GM21825 (cell line): ENCODE data around the gene ZNF474.

ENCODE experiments used
- ATAC-seq: cut with Tn5 transposase; IDR thresholded peaks from one replicate; pipeline ENCODE4 v1.9.1; 2021; ENCODE audit warnings: mild to moderate bottlenecking, moderate library complexity; ENCODE audit not compliant: unreplicated experiment

Gene ZNF474

DNA sequence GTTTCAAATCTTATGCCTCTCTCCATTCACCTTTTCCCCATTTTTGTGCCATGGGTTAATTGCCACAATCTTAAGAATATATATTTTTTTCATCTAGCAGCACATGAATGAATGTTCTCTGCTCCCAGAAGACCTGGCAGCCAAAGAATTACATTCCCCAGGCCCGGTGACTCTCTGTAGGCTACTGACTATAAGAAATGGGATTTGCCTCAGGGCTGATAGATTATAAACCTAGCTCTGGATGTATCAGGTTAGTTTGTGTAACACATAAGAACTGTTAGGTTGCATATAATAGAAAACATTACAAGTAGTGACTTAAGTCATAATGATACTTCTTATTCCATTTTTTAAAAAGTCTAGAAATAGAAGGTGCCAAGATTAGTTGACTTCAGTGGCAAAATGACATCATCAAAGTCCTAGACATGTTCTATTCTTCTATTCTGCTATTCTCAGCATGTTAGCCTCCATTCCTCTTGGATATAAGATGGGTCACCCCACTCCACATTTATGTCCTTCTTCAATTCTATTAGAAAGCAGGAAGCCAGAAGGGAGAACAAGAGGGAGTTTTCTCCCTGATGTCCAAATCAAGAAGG, 10.9 kb upstream of the ZNF474 start:
- ATAC-seq = no peak

DNA sequence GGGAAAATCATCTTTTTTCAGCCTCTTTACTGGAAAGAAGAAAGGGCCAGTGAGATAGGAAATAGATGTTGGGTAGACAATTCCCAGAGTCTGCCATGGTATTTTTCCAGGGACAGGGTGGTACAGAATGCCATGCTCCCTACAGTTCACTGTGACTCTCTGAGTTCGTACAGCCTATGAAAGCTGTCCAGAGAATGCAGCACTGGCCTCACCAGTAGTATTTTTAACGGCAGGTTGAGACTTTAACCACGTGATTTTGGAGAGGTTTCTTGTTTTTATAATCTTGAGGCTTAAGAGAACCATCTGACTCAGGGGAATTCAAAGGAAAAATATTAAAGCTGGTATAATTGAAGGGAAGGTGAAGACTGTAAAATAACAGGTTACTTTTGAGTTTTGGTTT, 10.1 kb upstream of the ZNF474 start:
- ATAC-seq = no peak

DNA sequence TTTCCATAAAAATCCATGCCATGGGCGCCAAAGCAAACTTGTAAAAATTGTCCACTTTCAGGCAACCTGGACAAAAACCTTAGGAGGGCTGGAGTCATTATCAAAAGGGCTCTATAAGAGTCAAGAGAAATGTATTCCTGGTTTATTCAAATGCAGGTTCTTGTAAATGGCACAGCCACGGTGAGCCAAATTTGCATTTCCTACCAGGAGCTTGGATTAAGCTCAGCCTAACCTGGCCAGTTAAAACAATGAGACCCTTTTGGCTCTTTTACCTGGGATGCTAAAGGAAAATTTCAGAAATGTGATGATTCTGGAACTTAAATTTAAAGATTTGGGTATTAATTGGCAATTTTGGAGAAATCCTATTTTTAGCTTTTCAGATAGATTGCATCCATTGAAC, 8.9 kb upstream of the ZNF474 start:
- no peak for ATAC-seq

DNA sequence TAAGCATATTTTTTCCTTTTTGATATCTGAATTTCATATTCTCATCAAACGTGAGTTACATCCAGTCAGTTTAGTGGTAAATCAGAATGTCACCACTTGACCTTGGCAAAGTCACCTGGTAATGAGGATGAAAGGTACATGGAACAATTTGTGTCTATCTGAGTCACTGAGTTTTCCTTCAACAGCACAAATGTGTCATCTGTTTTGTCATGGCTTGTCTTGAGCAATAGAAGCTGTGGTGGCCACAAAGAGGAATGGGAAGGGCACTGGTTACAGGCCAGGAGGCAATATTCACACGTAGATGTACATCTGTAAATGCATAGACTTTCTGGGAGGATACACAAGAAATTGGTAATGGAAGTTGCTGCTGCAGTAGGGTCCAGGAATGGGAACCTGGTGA, 8.4 kb upstream of the ZNF474 start:
- ATAC-seq = no peak

DNA sequence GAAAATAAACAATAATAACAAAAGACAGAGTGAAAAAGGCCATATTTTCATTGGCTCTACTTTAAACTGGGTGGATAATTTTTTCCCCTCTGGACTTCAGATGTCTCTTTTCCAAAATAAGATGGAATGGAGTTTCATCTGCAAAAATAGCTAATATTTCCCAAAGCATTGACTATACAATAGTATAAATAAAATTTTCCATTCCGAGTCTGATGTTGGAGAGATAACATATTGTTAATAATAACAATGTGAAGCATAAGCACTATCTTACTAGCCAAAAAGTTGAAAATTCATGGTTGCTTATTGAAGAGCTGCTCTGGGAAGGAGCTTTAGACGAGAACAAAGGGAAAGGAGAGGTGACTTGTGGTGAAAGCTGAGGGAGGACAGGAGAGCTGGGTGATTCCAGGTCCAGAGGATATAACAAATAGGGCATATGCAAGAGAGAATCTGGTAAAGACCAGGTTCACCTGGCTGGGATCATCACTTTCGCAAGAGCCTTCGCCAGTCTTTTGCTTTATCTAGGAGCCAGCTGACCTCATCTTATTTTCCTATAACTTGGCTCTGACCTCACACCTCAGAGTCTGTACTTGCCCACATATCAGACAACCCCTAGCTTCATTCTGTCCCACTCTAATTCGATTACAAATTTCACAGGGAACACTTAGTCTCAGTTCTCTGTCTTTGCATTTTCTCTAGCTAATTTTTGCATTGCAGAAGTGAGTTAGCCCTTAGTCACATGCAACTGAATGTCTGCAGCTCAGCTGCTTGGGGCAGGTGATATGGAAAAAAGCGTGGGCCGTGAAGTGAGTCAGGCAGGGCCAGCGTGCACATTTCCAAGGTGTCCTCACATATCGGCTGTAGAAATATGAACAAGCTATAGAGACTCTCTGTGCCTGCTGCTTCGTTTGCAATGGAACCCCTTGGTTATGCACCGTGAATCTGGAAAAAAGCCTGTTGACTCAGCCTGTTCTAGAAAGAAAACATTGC, 7.6 kb upstream of the ZNF474 start:
- ATAC-seq = no peak

DNA sequence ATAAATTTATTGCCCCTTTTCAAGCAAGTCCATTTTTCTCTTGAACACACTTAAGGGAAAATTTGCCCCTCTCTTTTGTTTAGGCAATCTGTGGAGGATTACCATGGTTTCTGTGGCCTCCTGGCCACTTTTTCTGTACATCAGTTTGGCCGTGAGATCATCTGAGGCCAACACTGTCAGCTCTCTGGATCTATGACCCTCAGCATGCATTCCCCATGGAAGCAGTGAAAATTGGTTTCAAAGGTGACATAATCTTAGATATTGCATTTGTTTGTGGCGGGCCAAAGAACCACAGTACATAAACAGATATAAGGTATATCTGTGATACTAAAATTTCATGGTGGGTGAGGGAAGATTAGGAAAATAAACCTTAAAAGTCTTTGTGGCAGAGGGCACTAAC, 4.6 kb upstream of the ZNF474 start:
- no peak for ATAC-seq

DNA sequence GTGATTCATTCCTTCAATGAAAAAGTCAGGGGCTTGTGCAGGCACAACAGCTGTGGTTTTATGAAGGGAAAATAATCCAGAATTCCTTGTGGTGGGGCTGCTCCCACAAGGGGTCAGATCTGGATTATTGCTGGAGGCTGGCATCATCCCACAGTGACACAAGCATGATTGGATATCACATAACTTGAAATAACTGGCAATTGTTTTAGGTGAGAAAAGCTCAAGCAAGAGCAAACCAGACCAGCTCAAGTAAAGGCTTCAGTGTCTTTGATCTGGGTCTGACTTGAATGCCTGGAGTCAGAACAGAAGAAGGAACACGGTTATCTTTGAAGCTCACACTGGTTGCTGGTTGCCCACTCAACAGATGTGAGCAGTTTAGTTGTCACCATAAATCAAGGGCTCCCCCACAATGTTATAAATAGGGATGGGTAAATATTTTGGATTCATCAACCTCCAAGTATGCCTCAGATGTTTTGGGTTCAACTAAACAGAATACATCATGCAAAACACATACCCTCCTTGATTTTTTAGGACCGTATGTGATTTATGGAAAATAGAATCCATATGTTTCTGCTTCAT, 3.1 kb upstream of the ZNF474 start:
- no peak for ATAC-seq

DNA sequence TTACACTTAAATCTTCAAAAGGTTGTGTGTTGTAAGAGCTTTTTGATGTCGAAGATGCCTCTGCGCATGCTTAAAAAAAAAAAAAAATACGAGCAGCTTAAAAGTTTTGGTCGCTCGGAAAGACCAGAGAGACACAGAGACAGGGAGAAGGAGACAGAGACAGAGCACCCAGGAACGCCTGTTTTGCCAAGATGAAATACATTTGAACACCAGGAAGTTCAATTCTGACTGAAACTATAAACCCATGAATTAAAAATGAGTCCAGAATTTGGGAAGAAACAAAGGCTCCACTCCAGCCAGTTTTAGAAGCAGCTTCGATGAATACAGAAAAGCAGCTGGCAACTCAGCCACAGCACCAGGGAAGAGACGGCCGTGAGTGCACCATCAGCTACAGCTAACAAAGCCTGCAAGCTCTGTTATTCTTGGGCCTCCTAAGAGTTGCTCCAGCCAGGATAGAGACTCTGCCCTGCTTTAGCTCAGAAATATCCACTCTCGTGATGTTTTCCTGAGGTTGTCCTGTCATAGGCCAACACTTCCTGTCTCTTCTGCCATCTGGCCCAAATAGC, 2.5 kb upstream of the ZNF474 start:
- no peak for ATAC-seq

DNA sequence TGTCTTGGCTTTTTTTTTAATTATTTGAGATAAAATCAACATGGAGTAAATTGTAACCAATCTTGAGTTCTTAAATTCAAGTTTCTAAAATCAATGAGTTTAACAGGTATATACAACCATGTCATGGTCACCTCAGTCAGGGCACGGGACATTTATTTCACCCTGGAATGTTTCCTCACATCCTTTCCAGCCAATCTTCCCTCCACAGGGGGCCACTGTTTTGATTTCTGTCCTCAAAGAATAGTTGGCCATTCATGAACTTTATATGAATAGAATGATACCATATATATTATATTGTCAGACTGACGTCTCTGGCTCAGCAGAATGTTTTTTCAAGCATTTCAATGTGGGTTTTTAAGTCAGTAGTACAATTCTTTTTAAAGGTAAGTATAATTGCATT, 806 bp downstream of the ZNF474 start:
- no peak for ATAC-seq

DNA sequence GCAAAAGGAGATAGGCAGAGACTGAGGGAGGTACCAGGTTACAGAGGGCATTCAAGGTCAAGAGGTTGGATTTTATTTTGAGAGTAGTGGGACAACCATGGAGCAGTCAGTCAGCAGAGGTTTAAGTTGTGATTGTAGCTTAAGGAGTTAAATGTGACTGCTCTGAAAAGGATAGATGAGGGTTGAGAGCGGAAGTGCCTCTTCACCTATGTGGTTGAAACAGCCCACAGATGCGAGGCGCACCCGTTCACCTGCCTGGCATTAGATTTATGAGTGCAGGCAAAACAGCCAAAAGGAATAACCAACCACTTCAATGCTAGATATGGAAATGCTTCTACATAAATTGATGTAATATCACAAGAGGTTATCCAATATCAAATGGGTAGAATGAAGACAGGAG, 8.4 kb downstream of the ZNF474 start:
- no peak for ATAC-seq

DNA sequence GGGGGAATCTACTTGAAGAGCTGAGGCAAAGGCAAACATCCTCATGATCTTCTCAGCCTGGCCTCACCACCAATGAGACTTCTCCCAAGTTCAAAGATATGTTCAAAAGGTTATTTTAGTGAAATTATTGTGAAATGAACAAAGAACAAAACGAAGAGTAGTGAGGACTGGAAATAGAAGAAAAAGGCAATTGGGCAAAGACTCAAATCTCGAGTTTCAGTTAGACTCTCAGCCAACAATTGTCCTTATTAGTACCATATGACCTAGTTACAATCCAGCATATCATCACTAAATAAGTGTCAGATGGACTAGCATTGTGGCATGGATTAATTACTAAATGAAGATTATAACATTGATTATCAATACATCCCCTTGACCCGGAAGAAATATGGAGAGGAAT, 9.0 kb downstream of the ZNF474 start:
- no peak for ATAC-seq

DNA sequence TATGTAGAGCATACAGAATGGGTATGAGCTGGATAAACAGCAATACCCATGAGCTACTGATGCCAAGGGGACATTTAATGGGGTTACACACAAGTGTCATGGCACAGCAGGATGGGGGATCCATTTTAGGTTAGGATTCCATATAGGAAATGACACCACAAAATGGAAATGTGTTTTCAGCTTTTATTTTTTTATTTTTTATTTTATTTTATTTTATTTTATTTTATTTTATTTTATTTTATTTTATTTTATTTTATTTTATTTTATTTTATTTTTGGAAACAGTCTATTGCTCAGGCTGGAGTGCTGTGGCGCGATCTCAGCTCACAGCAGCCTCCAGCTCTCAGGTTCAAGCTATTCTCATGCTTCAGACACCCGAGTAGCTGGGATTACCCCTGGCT, 11.6 kb downstream of the ZNF474 start:
- ATAC-seq = no peak

DNA sequence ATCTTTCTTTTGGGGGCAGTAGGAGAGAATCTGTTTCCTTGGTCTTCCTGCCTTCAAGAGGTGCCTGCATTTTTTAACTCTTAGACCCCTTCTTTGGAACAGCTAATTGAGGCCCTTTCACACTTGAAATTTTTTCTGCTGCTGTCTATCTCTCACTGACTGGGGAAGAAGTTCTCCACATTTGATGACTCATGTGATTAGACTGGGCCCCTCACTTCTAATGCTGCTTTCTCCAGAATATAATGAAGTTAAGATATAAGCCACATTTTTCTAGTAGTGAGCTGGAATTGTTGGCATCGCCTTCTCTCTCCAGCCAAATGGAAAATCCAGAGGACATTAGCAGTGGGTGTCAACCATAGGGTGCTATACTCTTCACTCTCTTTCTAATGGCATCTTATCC, 12.4 kb downstream of the ZNF474 start:
- ATAC-seq = no peak

DNA sequence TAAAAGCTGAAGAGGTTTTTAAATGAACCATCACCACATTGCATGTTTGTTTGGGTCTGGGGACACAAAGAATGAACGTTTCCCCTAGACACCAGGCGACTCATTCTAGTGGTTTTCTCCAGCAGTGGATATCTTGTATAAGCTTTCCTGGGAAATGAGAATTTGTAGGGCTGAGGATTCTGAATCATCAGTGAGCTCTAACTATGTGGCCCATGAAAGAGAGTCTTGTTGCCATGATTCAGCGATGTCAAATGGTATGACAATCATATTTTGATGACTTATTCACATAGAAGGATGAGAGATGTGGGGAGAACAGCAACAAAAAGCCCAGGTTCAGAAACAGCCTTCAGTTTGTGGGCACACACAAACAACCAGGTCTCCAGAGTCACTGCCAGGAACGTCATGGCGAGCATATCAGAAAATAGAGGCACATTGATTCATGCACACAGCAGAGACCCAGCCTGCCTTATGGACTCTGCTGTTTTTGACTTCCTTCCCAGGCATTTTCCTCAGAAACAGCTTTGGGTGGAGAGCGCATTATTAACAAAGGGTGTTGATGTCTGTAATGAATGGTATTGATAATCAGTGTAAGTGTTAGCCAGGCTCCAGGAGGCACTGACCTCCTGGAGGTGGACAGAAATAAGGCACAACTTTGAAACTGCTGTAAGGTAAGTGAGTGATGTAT, 13.3 kb downstream of the ZNF474 start:
- ATAC-seq = no peak

DNA sequence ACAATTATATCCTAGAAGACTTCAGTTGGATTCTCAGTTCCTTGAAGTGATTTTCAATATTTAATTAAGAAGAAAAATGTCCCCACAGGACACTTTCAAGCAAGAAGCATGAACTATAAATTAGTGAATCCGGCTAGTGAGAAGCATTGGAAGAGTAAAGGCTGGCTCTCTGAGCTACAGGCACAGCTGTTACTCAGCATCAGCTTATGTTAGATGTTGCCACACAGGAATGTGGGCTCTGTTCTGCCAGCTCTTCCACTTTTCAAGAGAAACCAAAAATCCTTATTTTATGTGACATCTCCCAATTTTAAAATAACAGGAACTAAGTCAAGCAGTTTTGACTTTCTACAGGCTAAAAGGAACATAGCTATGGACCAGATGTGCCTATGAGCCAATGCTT, 14.9 kb downstream of the ZNF474 start:
- ATAC-seq = no peak

DNA sequence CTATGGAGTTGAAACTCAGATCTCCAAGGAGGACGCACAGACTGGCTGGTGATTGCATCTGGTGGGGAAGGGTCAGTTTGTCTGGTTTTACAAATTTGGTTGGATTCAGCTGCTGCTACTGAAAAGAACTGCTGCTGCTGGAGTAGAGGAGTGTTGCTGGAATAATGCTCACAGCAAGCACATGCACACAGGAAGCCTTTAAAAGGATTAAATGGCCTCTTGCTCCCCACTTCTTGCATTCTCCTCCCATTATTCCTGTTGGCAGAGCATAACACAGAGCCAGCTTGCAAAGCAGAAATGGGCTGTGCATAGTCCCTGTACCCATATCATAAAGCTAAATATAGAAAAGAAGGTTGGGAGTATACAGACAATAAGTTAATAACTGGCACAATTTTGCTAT, 16.6 kb downstream of the ZNF474 start:
- ATAC-seq = no peak

DNA sequence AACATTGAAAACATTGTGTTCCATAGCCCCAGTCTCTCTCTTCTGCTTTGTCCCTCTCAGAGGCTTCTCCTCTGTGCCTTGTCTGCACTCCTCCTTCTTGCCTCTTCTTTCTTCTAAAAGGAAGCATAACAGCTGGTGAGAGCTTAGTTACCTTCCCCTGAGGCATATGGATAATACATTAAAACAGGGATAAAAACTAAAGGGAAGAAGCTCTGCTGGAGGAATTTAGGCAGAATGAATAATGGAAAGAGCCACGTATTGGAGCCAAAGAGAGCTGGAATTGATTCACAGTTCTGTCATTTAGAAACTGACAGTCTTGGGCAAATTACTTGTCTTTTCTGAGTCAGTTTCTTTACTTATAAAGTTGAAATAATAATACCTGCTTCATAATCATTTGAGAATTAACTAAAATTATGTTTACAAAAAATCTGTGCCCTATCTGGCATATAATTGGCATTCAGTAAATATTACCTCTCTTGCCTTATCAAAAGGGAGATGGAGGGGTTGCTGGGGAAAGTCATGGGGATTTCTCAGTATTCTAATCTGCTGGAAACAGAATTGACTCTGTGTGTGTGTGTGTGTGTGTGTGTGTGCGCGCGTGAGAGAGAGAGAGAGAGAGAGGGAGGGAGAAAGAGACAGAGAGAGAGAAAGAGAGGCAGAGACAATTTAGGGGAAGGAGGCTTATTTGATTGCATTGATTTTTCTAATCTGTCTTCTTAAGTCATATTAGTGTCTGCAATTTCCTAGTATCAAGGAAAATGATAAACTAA, 20.2 kb downstream of the ZNF474 start:
- ATAC-seq = no peak

DNA sequence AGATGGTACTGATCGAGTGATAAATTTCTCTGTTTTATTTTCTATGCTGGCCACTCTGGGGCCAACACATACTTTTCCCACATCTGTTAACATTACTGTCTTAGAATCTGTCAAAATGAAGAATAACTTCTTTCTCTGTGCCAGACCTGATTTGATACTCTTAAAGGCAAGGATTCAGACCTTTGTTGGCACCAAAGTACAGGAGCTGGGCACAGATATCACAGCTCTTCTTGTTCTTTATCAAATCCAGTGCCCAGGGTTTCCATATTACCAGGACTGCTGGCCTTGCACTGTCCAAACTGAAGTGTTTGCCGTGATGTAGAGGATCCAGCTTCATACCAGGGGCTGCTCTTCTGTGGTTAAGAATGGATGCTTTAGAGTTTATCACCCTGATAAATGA, 20.9 kb downstream of the ZNF474 start:
- no peak for ATAC-seq

DNA sequence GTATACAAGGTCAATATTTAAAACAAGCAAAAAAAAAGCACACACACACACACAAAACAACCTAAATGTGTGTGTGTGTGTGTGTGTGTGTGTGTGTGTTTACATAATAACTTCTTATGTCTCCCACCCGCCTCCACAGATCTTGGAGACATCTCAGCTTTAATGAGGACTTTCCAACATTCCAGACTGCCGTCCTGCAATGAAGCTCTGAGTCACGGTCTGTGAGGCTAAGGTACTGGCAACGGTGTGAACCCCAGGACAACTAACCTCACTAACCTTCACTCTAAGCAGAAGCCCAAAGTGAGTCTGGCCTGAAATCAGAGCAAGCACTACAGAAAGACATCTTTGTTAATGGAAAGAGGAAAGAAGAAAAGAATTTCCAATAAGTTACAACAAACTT, 22.3 kb downstream of the ZNF474 start:
- no peak for ATAC-seq

DNA sequence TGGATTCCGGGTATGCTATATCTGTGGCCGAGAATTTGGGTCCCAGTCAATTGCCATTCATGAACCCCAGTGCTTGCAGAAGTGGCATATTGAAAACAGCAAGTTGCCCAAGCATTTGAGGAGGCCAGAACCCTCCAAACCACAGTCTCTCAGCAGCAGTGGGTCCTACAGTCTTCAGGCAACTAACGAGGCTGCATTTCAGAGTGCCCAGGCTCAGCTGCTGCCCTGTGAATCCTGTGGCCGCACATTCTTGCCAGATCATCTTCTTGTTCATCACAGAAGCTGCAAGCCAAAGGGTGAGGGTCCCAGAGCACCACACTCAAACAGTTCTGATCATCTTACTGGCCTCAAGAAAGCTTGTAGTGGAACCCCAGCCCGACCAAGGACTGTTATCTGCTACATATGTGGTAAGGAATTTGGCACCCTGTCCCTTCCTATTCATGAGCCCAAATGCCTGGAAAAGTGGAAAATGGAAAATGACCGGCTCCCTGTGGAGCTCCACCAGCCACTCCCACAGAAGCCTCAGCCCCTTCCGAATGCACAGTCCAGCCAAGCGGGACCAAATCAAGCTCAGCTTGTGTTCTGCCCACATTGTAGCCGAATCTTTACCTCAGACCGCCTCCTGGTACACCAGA, 23.0 kb downstream of the ZNF474 start:
- ATAC-seq = no peak
